ENCODE results near the gene NTM.

Gene NTM

DNA sequence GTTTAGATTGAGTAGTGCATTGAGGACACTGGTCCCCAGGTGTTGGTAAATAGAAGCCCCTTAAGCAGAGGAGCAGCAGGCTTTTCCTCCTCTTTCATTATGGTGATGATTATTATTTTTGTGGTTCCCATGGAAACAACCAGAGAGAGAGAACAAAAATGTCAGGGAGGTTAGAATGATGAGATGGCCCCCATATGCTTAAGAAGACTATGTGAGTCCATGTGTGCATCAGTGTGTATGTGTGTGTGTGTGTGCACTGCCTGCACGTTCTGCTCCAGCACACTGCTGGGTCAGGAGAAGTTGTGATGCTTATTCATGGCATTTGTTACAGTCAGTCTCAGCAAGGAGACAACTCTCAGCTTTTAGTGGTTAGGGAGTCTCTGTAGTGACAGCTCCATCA is 724.2 kb downstream of the NTM start:
- H3K9ac ChIP-seq (ENCODE audit: low read length in 2 of 2), result no peak overlapping the region
- H3K4me3 ChIP-seq (ENCODE audit: low read length in 2 of 2), result no peak overlapping the region
- peaks cover 0 to 2% of the 10 kb centered on the region in 2 donors for H3K27me3 ChIP-seq (ENCODE audit: control insufficient read depth in 1 of 2, insufficient read depth in 2 of 2, low read length in 2 of 2)
- no peaks in the 10 kb centered on the region for H3K9me3 ChIP-seq (ENCODE audit: control insufficient read depth in 2 of 2, low read length in 2 of 2)
- peaks cover 5% of the 10 kb centered on the region for H3K4me1 ChIP-seq (ENCODE audit: control insufficient read depth, insufficient read depth, low read length)
- no peaks in the 10 kb centered on the region for H3K36me3 ChIP-seq (ENCODE audit: control insufficient read depth in 2 of 2, insufficient read depth in 2 of 2, low read length in 2 of 2)
- no peak overlapping the region for H3K27ac ChIP-seq (ENCODE audit: low read length)

DNA sequence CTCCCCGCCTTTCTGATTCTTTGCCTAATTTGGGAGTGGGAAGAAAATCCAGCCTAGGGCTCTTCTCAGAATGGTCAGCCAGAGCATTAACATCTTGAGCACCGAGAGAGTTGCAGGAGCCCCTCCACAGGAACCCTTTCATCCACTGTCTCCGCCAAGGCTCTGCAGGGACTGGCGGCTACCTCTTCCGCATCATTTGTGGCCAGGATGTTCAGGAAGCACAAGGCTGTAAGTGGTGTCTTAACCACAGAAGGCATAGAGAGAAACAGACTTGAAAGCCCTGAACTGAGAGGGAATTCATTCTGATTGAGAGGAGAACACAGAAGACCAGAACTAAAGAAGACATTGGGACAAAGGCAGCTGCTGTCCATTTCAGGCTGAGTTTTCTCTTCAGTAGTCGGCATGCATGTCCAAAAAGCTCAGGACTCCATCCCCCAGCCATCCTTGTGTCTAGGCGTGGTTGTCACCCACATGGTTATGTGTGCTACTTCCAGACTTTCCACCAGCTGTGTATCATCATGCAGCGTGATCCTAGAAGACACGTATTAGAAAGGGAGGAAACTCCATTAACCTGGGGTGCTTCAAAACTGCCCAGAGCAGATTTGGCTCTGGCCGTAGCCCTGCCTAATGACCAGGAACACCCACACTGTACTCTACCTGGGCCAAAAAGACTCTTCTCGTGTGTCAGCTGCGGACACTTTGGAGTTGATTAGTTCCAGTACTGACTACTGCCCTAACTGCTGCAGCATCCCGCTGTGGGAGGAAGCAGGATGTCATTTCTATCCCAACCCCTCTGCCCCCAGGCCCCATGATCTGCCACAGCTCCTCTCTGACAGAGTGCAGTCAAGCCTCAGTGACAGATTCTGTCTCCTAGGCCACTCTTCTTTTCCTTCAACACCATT is 725.1 kb downstream of the NTM start:
- H3K27ac ChIP-seq (ENCODE audit: low read length), result no peak overlapping the region
- no peaks in the 10 kb centered on the region for H3K36me3 ChIP-seq (ENCODE audit: control insufficient read depth in 2 of 2, insufficient read depth in 2 of 2, low read length in 2 of 2)
- no peak overlapping the region for H3K9ac ChIP-seq (ENCODE audit: low read length in 2 of 2)
- peaks cover 5% of the 10 kb centered on the region for H3K4me1 ChIP-seq (ENCODE audit: control insufficient read depth, insufficient read depth, low read length)
- H3K4me3 ChIP-seq (ENCODE audit: low read length in 2 of 2), result no peak overlapping the region
- H3K27me3 ChIP-seq (ENCODE audit: control insufficient read depth in 1 of 2, insufficient read depth in 2 of 2, low read length in 2 of 2), result peaks cover 0 to 2% of the 10 kb centered on the region in 2 donors
- no peaks in the 10 kb centered on the region for H3K9me3 ChIP-seq (ENCODE audit: control insufficient read depth in 2 of 2, low read length in 2 of 2)

DNA sequence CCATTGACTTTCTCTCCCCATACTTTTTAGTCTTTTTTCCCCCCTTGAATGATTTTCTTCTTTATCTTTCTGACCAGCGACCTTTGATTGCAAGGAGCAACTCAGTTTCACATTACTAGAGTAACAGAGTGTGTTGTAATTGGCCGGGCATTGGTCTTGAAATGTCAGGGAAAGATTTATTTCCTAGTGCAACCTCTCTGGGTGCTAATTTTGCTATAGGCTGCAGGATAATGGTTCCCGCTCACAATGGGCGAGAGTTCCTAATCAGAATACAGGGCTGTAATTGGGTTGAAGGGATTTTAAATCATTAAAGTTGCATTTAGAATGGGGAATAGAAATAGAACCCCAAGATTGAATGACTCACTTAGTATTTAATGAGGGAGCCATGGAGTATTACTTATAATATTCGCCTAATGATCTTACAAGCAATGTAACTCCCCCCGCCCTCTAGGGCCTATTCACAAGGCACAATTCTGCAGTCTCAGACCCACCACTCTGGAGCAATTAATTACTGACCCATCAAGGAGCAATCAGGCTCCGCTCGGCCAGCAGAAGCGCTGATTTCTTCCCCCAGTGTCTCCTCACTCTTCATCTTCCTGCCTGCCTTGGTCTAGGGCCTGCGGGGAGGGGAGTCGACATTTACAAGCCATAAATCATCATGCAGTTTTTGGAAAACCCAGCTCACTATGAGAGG is 725.9 kb downstream of the NTM start:
- Histone ChIP-seq H3K4me1 (ENCODE audit: control insufficient read depth, insufficient read depth, low read length) (peaks cover 5% of the 10 kb centered on the region), H3K4me3 (ENCODE audit: low read length in 2 of 2) (no peak overlapping the region), H3K9me3 (ENCODE audit: control insufficient read depth in 2 of 2, low read length in 2 of 2) (no peaks in the 10 kb centered on the region), H3K36me3 (ENCODE audit: control insufficient read depth in 2 of 2, insufficient read depth in 2 of 2, low read length in 2 of 2) (no peaks in the 10 kb centered on the region), H3K27me3 (ENCODE audit: control insufficient read depth in 1 of 2, insufficient read depth in 2 of 2, low read length in 2 of 2) (peaks cover 0 to 2% of the 10 kb centered on the region in 2 donors), H3K9ac (ENCODE audit: low read length in 2 of 2) (no peak overlapping the region), H3K27ac (ENCODE audit: low read length) (no peak overlapping the region)

DNA sequence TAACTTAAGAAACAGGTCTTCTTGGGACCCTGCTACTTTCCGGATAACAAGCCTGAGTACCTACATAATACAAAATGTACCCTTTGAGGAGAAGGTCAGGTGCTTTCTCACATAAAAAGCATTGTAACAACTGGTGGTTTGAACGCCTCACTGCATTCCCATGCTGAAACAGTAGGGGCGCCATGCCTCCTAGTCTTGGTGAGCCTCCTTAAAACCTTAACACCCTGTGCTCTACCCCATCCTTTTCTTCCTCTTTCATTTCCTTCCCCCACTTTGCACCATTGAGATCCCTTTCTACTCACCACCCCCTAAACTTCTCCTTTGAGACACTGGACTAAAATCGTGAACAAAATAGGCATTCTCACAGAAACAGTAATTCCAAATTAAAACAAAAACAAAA is 729.3 kb downstream of the NTM start:
- no peaks in the 10 kb centered on the region for H3K36me3 ChIP-seq (ENCODE audit: control insufficient read depth in 2 of 2, insufficient read depth in 2 of 2, low read length in 2 of 2)
- peaks cover 5% of the 10 kb centered on the region for H3K4me1 ChIP-seq (ENCODE audit: control insufficient read depth, insufficient read depth, low read length)
- H3K9me3 ChIP-seq (ENCODE audit: control insufficient read depth in 2 of 2, low read length in 2 of 2), result no peaks in the 10 kb centered on the region
- H3K27ac ChIP-seq (ENCODE audit: low read length), result no peak overlapping the region
- peaks cover 0 to 2% of the 10 kb centered on the region in 2 donors for H3K27me3 ChIP-seq (ENCODE audit: control insufficient read depth in 1 of 2, insufficient read depth in 2 of 2, low read length in 2 of 2)
- no peak overlapping the region for H3K9ac ChIP-seq (ENCODE audit: low read length in 2 of 2)
- no peak overlapping the region for H3K4me3 ChIP-seq (ENCODE audit: low read length in 2 of 2)

DNA sequence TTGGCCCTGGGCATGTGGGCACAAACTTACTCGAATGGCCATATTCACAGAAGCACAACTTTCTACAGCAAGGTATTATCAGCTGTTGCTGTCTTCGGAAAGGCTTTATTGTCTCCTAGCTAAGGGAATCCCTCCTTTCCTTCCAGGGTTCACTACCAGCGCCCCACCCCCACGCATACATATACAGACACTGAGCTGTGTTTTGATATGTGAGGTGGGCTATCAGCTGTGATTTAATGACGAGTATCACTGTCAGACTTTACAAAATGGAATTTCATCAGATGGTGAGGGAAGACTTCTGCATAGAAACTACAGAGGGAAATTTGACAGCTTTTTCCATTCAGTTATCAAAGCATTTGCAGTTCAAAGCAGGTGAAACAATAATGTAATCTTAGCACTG is 730.2 kb downstream of the NTM start:
- Histone ChIP-seq H3K27me3 (ENCODE audit: control insufficient read depth in 1 of 2, insufficient read depth in 2 of 2, low read length in 2 of 2) (peaks cover 0 to 2% of the 10 kb centered on the region in 2 donors), H3K9ac (ENCODE audit: low read length in 2 of 2) (no peak overlapping the region), H3K9me3 (ENCODE audit: control insufficient read depth in 2 of 2, low read length in 2 of 2) (no peaks in the 10 kb centered on the region), H3K4me3 (ENCODE audit: low read length in 2 of 2) (no peak overlapping the region), H3K4me1 (ENCODE audit: control insufficient read depth, insufficient read depth, low read length) (peaks cover 4% of the 10 kb centered on the region), H3K27ac (ENCODE audit: low read length) (no peak overlapping the region), H3K36me3 (ENCODE audit: control insufficient read depth in 2 of 2, insufficient read depth in 2 of 2, low read length in 2 of 2) (no peaks in the 10 kb centered on the region)

DNA sequence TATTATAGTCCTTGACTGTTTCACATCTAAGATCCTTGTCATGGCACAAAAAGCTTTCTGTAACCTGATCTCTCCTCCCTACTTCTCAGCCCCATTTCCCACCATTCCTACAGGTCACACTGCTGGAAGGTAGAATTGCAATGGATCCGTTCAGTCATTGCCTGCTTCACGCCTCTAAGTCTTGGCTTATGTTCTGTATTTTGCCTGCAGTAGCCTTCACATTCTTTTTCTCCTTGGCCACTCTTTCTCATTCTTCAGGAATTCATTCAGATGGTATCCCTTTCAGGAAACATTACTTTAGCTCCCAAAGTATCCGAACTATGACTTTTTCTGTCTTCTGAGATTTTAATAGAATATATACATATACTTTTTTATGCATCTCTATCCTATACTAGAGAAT is 731.5 kb downstream of the NTM start:
- Histone ChIP-seq H3K4me1 (ENCODE audit: control insufficient read depth, insufficient read depth, low read length) (no peaks in the 10 kb centered on the region), H3K27ac (ENCODE audit: low read length) (no peak overlapping the region), H3K36me3 (ENCODE audit: control insufficient read depth in 2 of 2, insufficient read depth in 2 of 2, low read length in 2 of 2) (no peaks in the 10 kb centered on the region), H3K4me3 (ENCODE audit: low read length in 2 of 2) (no peak overlapping the region), H3K27me3 (ENCODE audit: control insufficient read depth in 1 of 2, insufficient read depth in 2 of 2, low read length in 2 of 2) (peaks cover 0 to 2% of the 10 kb centered on the region in 2 donors), H3K9me3 (ENCODE audit: control insufficient read depth in 2 of 2, low read length in 2 of 2) (no peaks in the 10 kb centered on the region), H3K9ac (ENCODE audit: low read length in 2 of 2) (no peak overlapping the region)

DNA sequence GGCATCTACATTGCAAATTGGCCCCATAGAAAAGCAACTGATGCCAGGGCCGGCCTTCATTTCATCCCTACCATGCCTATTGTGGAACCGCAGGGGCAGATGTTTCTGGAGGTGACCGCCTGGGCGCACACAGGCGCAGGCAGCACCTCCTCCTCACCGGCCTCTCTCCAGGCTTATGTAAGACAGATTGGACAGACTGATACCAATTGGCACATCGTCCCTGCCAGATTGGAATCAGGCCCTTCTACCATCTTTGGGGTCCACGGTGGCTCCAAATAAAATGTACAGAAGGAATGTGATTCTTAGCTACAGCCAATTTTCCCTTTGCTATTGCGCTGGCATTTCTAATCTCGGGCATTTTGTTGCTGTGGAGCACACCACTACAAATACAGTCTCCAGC is 732.6 kb downstream of the NTM start:
- Histone ChIP-seq H3K4me1 (ENCODE audit: control insufficient read depth, insufficient read depth, low read length) (no peaks in the 10 kb centered on the region), H3K27ac (ENCODE audit: low read length) (no peak overlapping the region), H3K27me3 (ENCODE audit: control insufficient read depth in 1 of 2, insufficient read depth in 2 of 2, low read length in 2 of 2) (no peaks in the 10 kb centered on the region), H3K36me3 (ENCODE audit: control insufficient read depth in 2 of 2, insufficient read depth in 2 of 2, low read length in 2 of 2) (no peaks in the 10 kb centered on the region), H3K4me3 (ENCODE audit: low read length in 2 of 2) (no peak overlapping the region), H3K9ac (ENCODE audit: low read length in 2 of 2) (no peak overlapping the region), H3K9me3 (ENCODE audit: control insufficient read depth in 2 of 2, low read length in 2 of 2) (no peaks in the 10 kb centered on the region)

DNA sequence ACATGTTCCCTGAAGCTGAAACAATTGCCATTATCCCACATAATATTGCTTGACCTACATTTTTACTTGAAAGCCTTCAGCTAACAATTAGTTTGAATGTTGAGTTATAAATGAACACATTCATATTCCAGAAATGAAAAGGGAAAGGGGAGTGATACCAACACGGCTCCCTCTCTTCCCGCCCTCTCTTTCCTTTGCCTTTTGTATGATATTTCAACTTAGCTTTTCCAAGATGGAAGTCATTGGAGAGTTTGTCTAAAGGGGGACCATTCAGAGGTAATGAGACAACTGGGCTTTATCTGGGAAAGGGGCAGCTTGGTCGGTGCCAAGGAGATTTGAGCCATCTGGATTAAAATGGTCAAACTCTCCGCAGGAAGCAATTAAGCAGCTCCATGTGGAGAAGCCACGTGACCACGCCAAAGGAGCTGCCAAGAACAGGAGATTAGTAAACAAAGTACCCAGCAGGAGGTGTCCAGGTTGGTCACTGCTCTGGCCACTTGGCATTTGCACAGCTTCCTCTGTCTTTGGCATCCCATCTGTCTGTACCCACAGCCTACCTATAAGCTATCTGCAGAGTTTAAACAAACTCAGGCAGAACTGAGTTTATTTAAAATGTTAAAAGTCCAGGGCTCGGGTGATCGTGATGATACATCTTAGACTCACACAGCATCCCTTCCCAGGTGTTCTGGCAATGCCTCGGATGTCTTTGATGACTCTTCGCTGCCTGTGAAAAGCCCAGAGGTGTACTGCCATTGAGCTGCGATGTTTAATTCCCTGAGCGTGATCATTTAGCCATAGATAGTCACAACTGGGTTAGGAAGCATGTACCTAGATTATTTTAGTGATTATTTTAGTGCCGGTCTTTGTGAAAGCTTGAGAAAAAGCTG is 735.9 kb downstream of the NTM start:
- H3K27ac ChIP-seq (ENCODE audit: low read length), result no peak overlapping the region
- H3K4me1 ChIP-seq (ENCODE audit: control insufficient read depth, insufficient read depth, low read length), result no peaks in the 10 kb centered on the region
- no peak overlapping the region for H3K4me3 ChIP-seq (ENCODE audit: low read length in 2 of 2)
- no peak overlapping the region for H3K9ac ChIP-seq (ENCODE audit: low read length in 2 of 2)
- no peaks in the 10 kb centered on the region for H3K9me3 ChIP-seq (ENCODE audit: control insufficient read depth in 2 of 2, low read length in 2 of 2)
- H3K36me3 ChIP-seq (ENCODE audit: control insufficient read depth in 2 of 2, insufficient read depth in 2 of 2, low read length in 2 of 2), result no peaks in the 10 kb centered on the region
- no peaks in the 10 kb centered on the region for H3K27me3 ChIP-seq (ENCODE audit: control insufficient read depth in 1 of 2, insufficient read depth in 2 of 2, low read length in 2 of 2)

DNA sequence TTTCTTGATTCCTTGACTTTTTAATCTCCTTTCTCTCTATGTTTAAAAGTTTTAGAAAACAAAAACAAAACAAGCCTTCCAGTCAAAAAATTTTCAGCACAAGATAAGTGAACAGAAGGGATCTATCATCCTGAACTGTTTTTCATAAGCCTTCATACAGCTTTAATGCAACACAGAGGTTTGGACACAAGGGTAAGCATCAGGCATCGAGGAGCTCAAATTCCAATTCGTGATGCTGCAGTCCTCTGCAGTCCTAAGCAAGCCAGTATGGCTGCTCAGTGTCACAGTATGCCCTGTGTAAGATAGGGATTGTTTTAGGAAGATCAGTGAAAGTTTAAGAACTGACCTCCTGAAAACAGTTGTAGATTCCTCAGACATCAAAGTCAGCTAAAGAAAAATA is 740.9 kb downstream of the NTM start:
- no peaks in the 10 kb centered on the region for H3K36me3 ChIP-seq (ENCODE audit: control insufficient read depth in 2 of 2, insufficient read depth in 2 of 2, low read length in 2 of 2)
- H3K9me3 ChIP-seq (ENCODE audit: control insufficient read depth in 2 of 2, low read length in 2 of 2), result no peaks in the 10 kb centered on the region
- no peak overlapping the region for H3K4me3 ChIP-seq (ENCODE audit: low read length in 2 of 2)
- H3K27ac ChIP-seq (ENCODE audit: low read length), result no peak overlapping the region
- no peak overlapping the region for H3K9ac ChIP-seq (ENCODE audit: low read length in 2 of 2)
- H3K4me1 ChIP-seq (ENCODE audit: control insufficient read depth, insufficient read depth, low read length), result no peaks in the 10 kb centered on the region
- H3K27me3 ChIP-seq (ENCODE audit: control insufficient read depth in 1 of 2, insufficient read depth in 2 of 2, low read length in 2 of 2), result no peaks in the 10 kb centered on the region

DNA sequence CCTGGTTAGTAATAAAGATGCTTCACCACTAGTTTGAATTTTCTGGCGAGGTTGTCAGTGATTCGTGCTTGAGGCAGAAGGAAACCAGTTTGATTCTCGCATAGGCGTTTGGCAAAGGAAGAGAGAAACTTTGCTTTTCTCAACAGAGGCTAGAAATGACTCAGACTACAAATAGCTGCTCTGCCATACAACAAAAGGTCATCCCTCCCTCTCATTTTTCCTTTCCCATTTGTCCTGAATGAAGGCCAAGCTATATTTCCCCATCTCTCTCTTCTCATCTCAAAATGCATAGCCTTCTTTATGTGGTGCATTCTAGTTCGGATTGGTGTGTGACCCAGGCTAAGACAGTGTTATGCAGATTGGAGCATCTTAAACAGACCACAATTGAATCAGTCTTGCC is 741.4 kb downstream of the NTM start:
- no peak overlapping the region for H3K9ac ChIP-seq (ENCODE audit: low read length in 2 of 2)
- no peak overlapping the region for H3K27ac ChIP-seq (ENCODE audit: low read length)
- H3K36me3 ChIP-seq (ENCODE audit: control insufficient read depth in 2 of 2, insufficient read depth in 2 of 2, low read length in 2 of 2), result no peaks in the 10 kb centered on the region
- no peaks in the 10 kb centered on the region for H3K9me3 ChIP-seq (ENCODE audit: control insufficient read depth in 2 of 2, low read length in 2 of 2)
- no peaks in the 10 kb centered on the region for H3K27me3 ChIP-seq (ENCODE audit: control insufficient read depth in 1 of 2, insufficient read depth in 2 of 2, low read length in 2 of 2)
- no peak overlapping the region for H3K4me3 ChIP-seq (ENCODE audit: low read length in 2 of 2)
- no peaks in the 10 kb centered on the region for H3K4me1 ChIP-seq (ENCODE audit: control insufficient read depth, insufficient read depth, low read length)
